Stimulated activated naive CD8-positive, alpha-beta T cell treated with anti-CD3 and anti-CD28 coated beads, Interleukin-15, amount 100 ng/mL, for 72 hours (primary cell): ENCODE data around the gene GP5.

Experiments
- ATAC-seq: fragments of 150-1000 bp; cut with Tn5 transposase; 2 replicates; pipeline ENCODE4 v1.10.0; 2021; ENCODE audit warnings: mild to moderate bottlenecking, moderate library complexity
- DNase-seq, 2 donors: peaks; one replicate each; pipeline ENCODE4 v3.0.0; 2021 to 2022
- H3K27ac Mint-ChIP-seq, 2 donors: one replicate each; pipeline ENCODE4 v1.8.0; 2022; ENCODE audit warnings: mild to moderate bottlenecking in 2 of 2, mixed read lengths in 2 of 2, moderate library complexity in 2 of 2
- H3K27me3 Mint-ChIP-seq: one replicate; pipeline ENCODE4 v1.8.0; 2022; ENCODE audit warnings: mixed read lengths
- H3K4me1 Mint-ChIP-seq: one replicate; pipeline ENCODE4 v1.8.0; 2022; ENCODE audit warnings: mild to moderate bottlenecking, mixed read lengths
- H3K4me3 Mint-ChIP-seq, 2 donors: one replicate each; pipeline ENCODE4 v1.8.0; 2022; ENCODE audit warnings: mild to moderate bottlenecking in 2 of 2, mixed read lengths in 2 of 2, moderate library complexity in 1 of 2
- H3K9me3 Mint-ChIP-seq, 2 donors: one replicate each; pipeline ENCODE4 v1.8.0; 2022; ENCODE audit warnings: mixed read lengths in 2 of 2

The GP5 gene

GRCh38 chr3:194374935-194375334 is 24.1 kb downstream of the GP5 start:
- Mint-ChIP-seq H3K4me3 (no peak overlapping the region), H3K4me1 (peaks cover 2% of the 10 kb centered on the region), H3K27ac (peak overlapping the region in 1 of 2 donors; percentile 69), H3K27me3 (peaks cover 47% of the 10 kb centered on the region), H3K9me3 (no peaks in the 10 kb centered on the region)
- DNase-seq (no peak), ATAC-seq (peak; percentile 52)

DNA sequence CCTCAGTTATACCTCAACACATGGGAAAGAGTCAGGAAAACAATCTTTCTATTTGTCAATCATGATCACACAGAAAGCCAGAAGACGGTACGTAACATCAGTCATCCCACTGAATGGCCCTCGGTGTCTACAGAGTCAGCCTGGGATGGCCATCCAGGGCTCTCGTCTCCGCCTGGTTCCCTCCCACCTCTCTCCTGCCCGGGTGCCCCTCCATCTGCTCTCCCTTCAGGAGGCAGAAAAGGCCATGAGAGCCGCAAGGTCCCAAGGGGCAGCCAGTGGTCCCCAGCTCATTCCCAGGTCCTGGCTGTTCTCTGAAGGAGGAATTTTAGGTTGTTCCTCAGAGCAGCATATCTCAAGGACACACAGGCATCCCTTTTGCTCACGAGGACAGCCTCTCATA is 25.2 kb downstream of the GP5 start:
- H3K9me3 Mint-ChIP-seq = no peaks in the 10 kb centered on the region
- H3K27me3 Mint-ChIP-seq = peaks cover 55% of the 10 kb centered on the region
- DNase-seq (no peak), ATAC-seq (no peak)
- H3K4me1 Mint-ChIP-seq = peaks cover 12% of the 10 kb centered on the region
- H3K27ac Mint-ChIP-seq = no peak overlapping the region
- H3K4me3 Mint-ChIP-seq = no peak overlapping the region

DNA sequence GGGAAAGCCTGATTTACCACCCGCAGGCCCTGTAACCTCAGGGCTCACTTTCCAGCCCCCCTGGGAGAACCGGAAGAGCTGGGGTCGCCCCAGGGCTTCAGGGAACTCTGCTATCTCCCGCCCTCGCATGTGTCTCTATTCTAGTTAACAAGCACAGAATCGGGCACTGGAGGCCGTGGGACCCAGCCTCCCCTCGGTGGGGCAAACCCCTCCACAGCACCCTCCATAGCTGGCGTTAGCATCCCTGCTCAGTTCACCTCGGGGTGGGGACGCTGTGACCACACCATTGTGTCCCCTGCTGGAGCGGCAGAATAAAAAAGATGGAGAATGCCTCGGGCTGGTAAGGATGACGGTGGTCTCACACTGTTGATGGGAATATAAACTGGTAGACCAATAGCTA is 26.0 kb downstream of the GP5 start:
- DNase-seq = no peak
- Mint-ChIP-seq H3K9me3 (no peaks in the 10 kb centered on the region), H3K4me3 (no peak overlapping the region), H3K27ac (no peak overlapping the region), H3K27me3 (peaks cover 55% of the 10 kb centered on the region), H3K4me1 (peaks cover 12% of the 10 kb centered on the region)
- no peak for ATAC-seq

DNA sequence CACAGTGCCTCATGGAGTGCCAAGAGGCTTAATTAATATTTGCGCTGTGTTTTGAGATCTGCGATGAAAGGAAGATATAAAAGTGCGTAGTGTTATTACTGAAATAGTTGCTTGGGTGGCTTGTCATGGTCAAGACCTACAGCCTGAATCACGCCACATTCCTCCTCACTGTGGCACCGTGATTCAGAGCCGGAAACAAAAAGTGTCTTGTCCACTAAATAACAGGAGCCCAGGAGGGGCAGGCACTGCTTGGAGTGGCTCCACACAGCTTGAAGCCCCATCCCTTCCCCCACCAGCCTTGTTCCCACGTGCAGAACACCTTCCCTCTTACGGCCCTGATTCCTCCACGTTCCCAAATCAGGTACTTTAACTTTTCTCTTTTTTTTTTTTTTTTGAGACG is 28.3 kb downstream of the GP5 start:
- H3K4me3 Mint-ChIP-seq = no peak overlapping the region
- ATAC-seq = no peak
- no peaks in the 10 kb centered on the region for H3K9me3 Mint-ChIP-seq
- no peak overlapping the region for H3K27ac Mint-ChIP-seq
- peaks cover 12% of the 10 kb centered on the region for H3K4me1 Mint-ChIP-seq
- H3K27me3 Mint-ChIP-seq = peaks cover 69% of the 10 kb centered on the region
- DNase-seq = no peak

DNA sequence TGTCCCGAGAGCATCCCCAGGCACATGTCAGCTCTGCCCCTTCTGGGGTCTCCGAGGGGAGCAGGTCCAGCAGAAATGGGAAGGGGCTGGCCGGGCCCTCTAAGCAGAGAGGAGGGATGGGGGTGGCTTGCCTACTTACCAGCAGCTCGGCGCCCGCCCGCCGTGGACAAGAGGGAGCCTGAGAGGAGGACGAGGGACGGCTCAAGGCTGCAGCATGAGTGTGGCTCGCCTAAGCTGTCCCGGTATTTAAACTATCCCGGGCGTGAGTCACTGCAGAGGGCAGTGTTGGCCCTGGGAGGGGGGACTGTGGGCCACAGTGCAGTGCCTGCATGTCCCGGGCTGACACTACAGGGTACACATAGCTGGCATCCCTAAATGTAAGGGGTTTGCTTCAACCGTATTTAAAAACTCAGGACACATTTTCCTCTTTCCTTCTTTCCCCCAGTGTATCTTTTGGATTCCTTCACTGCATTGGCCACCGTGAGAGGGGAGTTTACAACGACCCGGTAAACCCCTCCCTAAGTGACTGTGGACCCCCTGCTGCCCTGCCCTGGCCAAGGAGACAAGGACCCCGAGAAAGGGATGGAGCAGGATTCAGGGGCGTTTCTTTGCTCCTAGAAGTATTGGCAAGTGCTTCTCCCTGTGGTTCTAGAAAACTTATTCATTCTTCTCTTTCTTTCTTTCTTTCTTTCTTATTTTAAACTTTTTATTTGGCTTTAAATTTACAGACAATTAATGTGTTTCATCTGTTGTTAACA is 29.4 kb downstream of the GP5 start, which contains the start of gene LRRC15:
TSS of gene LRRC15 (minus strand) at position 222 of the 758 bp plus-strand sequence. CDS start 8,700 bp downstream, outside the sequence.
- no peak for DNase-seq
- Mint-ChIP-seq H3K4me3 (no peak within 1 kb of the TSS), H3K9me3 (no peaks in the 10 kb centered on the region), H3K27me3 (peaks cover 59% of the 10 kb centered on the region), H3K4me1 (peaks cover 12% of the 10 kb centered on the region), H3K27ac (peak within 1 kb of the TSS in 1 of 2 donors; percentile 74)
- ATAC-seq = peak; percentile 56

- no peak for DNase-seq
- H3K4me3 Mint-ChIP-seq = no peak overlapping the region
- H3K27me3 Mint-ChIP-seq = peaks cover 58% of the 10 kb centered on the region
- no peak overlapping the region for H3K27ac Mint-ChIP-seq
- peaks cover 12% of the 10 kb centered on the region for H3K4me1 Mint-ChIP-seq
- no peaks in the 10 kb centered on the region for H3K9me3 Mint-ChIP-seq
- no peak for ATAC-seq
Observed at GRCh38 chr3:194368918-194369317, 30.1 kb downstream of the GP5 start.

DNA sequence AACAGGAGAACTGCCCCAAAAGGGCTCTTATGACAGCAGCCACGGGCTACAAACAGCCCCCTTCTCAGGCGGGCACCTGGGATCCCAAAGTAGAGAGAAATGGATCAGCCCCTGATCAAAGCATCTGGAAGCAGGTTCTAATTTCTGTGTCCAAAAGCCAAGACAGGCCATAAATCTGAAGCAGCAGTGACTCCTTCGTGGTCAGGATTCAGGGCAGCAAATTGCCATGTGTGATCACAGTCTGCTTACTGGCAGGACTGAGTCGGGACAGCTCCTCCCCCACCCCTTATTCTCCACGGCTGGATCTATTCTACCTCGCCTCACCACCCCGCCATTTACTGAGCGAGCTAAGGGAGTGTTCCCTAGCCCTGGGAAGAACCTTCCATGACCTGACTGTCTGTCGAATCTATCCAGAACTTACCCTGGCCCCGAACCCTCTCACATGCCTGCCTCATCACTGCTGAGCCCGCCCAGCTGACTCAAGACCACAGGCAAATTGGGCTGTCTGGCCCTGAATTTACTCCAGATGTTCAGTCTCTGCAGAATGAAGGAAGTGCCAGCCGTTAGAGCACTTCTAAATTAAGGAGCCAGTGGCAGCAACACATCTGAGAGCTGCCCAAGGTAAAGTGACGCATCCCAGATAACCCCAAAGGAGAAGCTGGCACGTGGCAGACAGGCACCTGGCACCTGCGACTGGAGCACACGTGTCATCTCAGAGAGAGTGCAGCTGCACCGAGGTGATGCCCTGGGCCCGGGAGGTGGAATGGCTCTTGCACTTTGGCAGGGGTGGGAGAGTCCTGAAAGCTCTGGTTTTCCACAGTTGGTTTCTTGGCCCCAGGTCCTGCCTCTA is 30.8 kb downstream of the GP5 start:
- no peak for DNase-seq
- Mint-ChIP-seq H3K4me1 (peaks cover 12% of the 10 kb centered on the region), H3K4me3 (no peak overlapping the region), H3K27me3 (peaks cover 58% of the 10 kb centered on the region), H3K27ac (no peak overlapping the region), H3K9me3 (no peaks in the 10 kb centered on the region)
- no peak for ATAC-seq

DNA sequence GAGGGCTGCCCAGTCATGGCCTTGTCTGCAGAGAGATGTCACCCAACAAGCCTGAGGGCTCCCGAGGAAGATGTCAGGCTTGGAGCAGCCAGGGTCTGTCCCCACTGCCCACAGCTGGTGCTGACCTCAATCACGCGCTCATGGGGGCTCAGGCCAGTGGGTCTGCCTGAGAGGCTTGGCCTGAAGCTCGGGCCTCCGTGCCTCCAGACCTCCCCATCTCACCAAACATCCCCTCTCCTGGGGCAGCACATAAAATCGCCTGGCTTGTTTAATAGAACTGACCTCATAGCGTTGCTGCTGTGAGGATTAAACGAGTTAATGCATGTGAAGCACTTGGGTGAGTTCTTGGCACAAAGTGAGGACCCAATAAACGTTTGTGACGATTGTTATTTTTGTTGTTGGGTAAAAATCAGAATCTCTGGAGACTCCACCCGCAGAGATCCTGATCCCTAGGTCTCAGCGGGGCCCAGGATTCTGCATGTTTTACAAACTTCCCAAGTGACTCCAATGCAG is 33.0 kb downstream of the GP5 start:
- DNase-seq = no peak
- no peak overlapping the region for H3K27ac Mint-ChIP-seq
- peaks cover 12% of the 10 kb centered on the region for H3K4me1 Mint-ChIP-seq
- no peak for ATAC-seq
- H3K27me3 Mint-ChIP-seq = peaks cover 43% of the 10 kb centered on the region
- no peak overlapping the region for H3K4me3 Mint-ChIP-seq
- H3K9me3 Mint-ChIP-seq = no peaks in the 10 kb centered on the region

GRCh38 chr3:194365526-194365925 is 33.5 kb downstream of the GP5 start:
- H3K4me1 Mint-ChIP-seq = peaks cover 12% of the 10 kb centered on the region
- DNase-seq (no peak), ATAC-seq (no peak)
- peaks cover 39% of the 10 kb centered on the region for H3K27me3 Mint-ChIP-seq
- H3K4me3 Mint-ChIP-seq = no peak overlapping the region
- H3K27ac Mint-ChIP-seq = no peak overlapping the region
- H3K9me3 Mint-ChIP-seq = no peaks in the 10 kb centered on the region

DNA sequence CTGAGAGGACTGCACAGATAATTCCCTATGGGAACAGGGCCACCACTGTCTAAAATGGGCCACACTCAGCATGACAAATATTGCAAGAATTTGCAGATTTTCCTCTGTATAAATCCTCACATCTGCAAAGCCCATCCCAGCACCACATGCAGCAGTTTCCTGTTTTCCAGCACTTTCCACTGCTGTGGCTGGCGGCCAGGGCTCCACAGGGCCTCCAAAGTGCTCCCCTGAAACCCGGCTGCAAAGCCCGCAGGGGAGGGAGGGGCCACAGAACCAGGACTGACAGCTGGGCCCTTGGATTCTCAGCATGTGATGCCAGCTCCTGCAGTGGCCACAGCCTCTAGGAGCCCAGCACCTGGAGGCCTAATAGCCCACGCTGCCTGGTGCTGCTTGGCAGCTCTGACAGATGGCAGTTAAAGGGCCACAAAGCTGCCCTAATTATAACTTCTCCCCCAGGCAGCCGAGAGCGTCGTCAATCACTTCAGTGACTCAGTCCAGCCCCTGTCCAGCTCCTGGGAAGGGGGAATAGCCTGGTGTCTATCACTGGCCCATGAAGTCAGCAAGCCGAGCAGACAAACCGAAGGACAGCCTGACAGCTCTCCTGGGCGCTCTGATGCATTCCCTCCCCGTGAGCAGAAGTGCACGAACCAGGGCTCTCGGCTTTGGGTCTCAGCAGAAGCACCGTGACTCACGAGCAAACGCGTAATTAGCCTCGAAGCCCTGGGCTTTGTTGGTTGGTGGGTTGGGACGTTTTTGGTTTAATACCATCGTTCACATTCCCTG is 34.2 kb downstream of the GP5 start:
- no peak overlapping the region for H3K4me3 Mint-ChIP-seq
- no peak overlapping the region for H3K27ac Mint-ChIP-seq
- ATAC-seq (no peak), DNase-seq (no peak)
- no peaks in the 10 kb centered on the region for H3K9me3 Mint-ChIP-seq
- H3K4me1 Mint-ChIP-seq = peaks cover 9% of the 10 kb centered on the region
- H3K27me3 Mint-ChIP-seq = peaks cover 35% of the 10 kb centered on the region

- H3K4me3 Mint-ChIP-seq = no peak overlapping the region
- peak overlapping the region in 1 of 2 donors; percentile 49 for H3K27ac Mint-ChIP-seq
- H3K27me3 Mint-ChIP-seq = peaks cover 34% of the 10 kb centered on the region
- DNase-seq (no peak), ATAC-seq (no peak)
- H3K4me1 Mint-ChIP-seq = peaks cover 4% of the 10 kb centered on the region
- H3K9me3 Mint-ChIP-seq = no peaks in the 10 kb centered on the region
Observed at GRCh38 chr3:194364314-194364651, 34.8 kb downstream of the GP5 start.

DNA sequence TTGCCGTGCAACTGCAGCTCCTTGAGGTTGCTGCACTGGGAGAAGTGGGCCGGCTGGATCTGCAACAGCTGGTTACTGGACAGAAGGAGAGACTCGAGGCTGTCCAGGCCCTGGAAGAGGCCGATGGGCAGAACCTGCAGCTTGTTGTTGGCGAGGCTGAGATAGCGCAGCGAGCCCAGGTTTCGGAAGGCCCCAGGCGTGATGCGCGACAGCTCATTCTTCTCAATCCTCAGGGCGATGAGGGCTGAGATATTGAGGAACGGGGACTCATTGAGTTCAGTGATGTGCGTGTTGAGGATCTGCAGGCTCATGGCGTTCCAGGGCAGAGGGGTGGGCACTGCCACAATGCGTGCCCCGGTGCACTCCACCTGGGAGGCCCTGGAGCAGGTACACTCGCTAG is 38.5 kb downstream of the GP5 start:
- Mint-ChIP-seq H3K27ac (peak overlapping the region in 1 of 2 donors; percentile 69), H3K4me3 (no peak overlapping the region), H3K4me1 (no peaks in the 10 kb centered on the region), H3K27me3 (peaks cover 7% of the 10 kb centered on the region), H3K9me3 (no peaks in the 10 kb centered on the region)
- DNase-seq (no peak), ATAC-seq (no peak)

- Mint-ChIP-seq H3K27me3 (peaks cover 7% of the 10 kb centered on the region), H3K4me1 (no peaks in the 10 kb centered on the region), H3K4me3 (no peak overlapping the region), H3K9me3 (no peaks in the 10 kb centered on the region), H3K27ac (no peak overlapping the region)
- ATAC-seq = no peak
- DNase-seq = no peak
Observed at GRCh38 chr3:194357681-194358080, 41.4 kb downstream of the GP5 start.

- DNase-seq = no peak
- Mint-ChIP-seq H3K4me1 (no peaks in the 10 kb centered on the region), H3K27me3 (peaks cover 7% of the 10 kb centered on the region), H3K27ac (no peak overlapping the region), H3K4me3 (no peak overlapping the region), H3K9me3 (no peaks in the 10 kb centered on the region)
- no peak for ATAC-seq
Observed at GRCh38 chr3:194355379-194355778, 43.7 kb downstream of the GP5 start.

DNA sequence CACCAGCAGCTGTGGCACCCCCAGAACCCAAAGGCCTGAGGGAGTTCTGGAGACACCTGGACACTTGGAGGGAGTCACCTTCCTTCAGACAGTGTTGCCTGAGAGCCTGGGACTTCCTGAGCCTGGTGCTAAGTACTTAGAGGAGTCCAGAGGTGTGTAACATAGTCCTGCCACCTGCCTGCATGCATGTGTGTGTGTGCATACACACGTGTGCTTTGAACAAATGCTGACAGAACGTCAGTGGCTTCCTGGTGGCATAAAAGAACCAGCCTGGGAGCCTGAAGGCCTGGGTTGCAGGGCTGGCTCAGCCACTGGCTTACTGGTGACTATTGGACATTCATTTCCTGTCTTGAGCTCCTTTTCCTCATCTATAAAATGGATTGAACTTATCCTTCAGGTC is 44.8 kb downstream of the GP5 start:
- Mint-ChIP-seq H3K4me3 (no peak overlapping the region), H3K9me3 (no peaks in the 10 kb centered on the region), H3K27me3 (no peaks in the 10 kb centered on the region), H3K27ac (no peak overlapping the region), H3K4me1 (peaks cover 5% of the 10 kb centered on the region)
- ATAC-seq (no peak), DNase-seq (no peak)
